GM12874 (cell line): Measurements from ENCODE around the gene KHDRBS2.

Source experiments
- CTCF ChIP-seq: IDR thresholded peaks from 2 replicates; pipeline ENCODE4 v1.5.1; 2011; ENCODE audit warnings: low read depth, mild to moderate bottlenecking, control low read depth, low read length, moderate library complexity; ENCODE audit not compliant: insufficient read depth

The KHDRBS2 gene

GRCh38 chr6:62037445-62037844, 248.6 kb downstream of the KHDRBS2 start:
- TF ChIP-seq CTCF, result no peak

- TF ChIP-seq CTCF, result no peak
Measured at GRCh38 chr6:62035952-62036351, 250.1 kb downstream of the KHDRBS2 start.

- TF ChIP-seq CTCF, result no peak
Measured at GRCh38 chr6:62013719-62014118, 272.3 kb downstream of the KHDRBS2 start.

- no peak for TF ChIP-seq CTCF
Measured at GRCh38 chr6:62009445-62009844, 276.6 kb downstream of the KHDRBS2 start.

- no peak for TF ChIP-seq CTCF
Measured at GRCh38 chr6:61989616-61990015, 296.4 kb downstream of the KHDRBS2 start.

- TF ChIP-seq CTCF, result no peak
Measured at GRCh38 chr6:61980622-61981021, 305.4 kb downstream of the KHDRBS2 start.

GRCh38 chr6:61977947-61978346, 308.1 kb downstream of the KHDRBS2 start:
- no peak for TF ChIP-seq CTCF

- no peak for TF ChIP-seq CTCF
Measured at GRCh38 chr6:61977099-61977498, 308.9 kb downstream of the KHDRBS2 start.
